SK-N-SH (cell line): ENCODE data around the gene GPATCH1. TPM values are rescaled to one million over a fixed set of nuclear protein-coding genes. Genes with fewer than 3 reads are reported as not detected.

Experiments
- CTCF ChIA-PET: fragments of 300-600, 350-600 bp; formaldehyde crosslinking; extraction: SDS; loops from one replicate; lab custom pipeline; 2021; lab: Yijun Ruan, JAX
- POLR2A ChIA-PET: fragments of 350-600 bp; sonication (Branson Sonifier 250); formaldehyde crosslinking; extraction: SDS; loops from one replicate; lab custom pipeline; 2020; ENCODE audit warnings: antibody characterized with exemption, inconsistent platforms; lab: Yijun Ruan, JAX
- DNase-seq: peaks from one replicate; pipeline ENCODE4 v3.0.0; 2012
- H2AFZ ChIP-seq: fragments of 200-600 bp; sonication (generic); 2 replicates; pipeline ENCODE4 v1.8.1; 2016; ENCODE audit warnings: antibody characterized with exemption, mild to moderate bottlenecking, low read depth
- H3F3A ChIP-seq: fragments of 200-600 bp; sonication (generic); replicated peaks from 2 replicates; pipeline ENCODE3; 2016; ENCODE audit warnings: antibody characterized with exemption, mild to moderate bottlenecking; ENCODE audit not compliant: insufficient read depth
- H3K27ac ChIP-seq, 2 experiments: fragments of 200-500 bp in 1 of 2; fragments of 200-600 bp in 1 of 2; sonication (Bioruptor generic) in 1 of 2; sonication (generic), shearing (Covaris generic) in 1 of 2; 2 replicates each; pipeline versions ENCODE4 v1.5.1 to v1.6.1; 2014 to 2016; ENCODE audit warnings: low read depth in 2 of 2, inconsistent platforms in 1 of 2, low read length in 1 of 2, mild to moderate bottlenecking in 1 of 2, mixed read lengths in 1 of 2
- H3K27me3 ChIP-seq: fragments of 200-600 bp; sonication (generic), shearing (Covaris generic); 2 replicates; pipeline ENCODE4 v1.6.1; 2016; ENCODE audit warnings: mixed run types; ENCODE audit not compliant: insufficient read depth
- H3K36me3 ChIP-seq, 2 experiments: fragments of 200-500 bp in 1 of 2; fragments of 200-600 bp in 1 of 2; sonication (Bioruptor generic) in 1 of 2; sonication (generic) in 1 of 2; replicated peaks in 1 of 2; 2 replicates each; pipeline versions ENCODE3 to v1.5.1; 2014 to 2016; ENCODE audit warnings: low read length in 1 of 2, mild to moderate bottlenecking in 1 of 2; ENCODE audit not compliant: insufficient read depth in 2 of 2, control insufficient read depth in 1 of 2
- H3K4me1 ChIP-seq, 2 experiments: fragments of 200-500 bp in 1 of 2; fragments of 200-600 bp in 1 of 2; sonication (Bioruptor generic) in 1 of 2; sonication (generic), shearing (Covaris generic) in 1 of 2; 2 replicates each; pipeline versions ENCODE4 v1.5.1 to v1.6.1; 2014 to 2016; ENCODE audit warnings: low read depth in 1 of 2, low read length in 1 of 2, mixed run types in 1 of 2; ENCODE audit not compliant: insufficient read depth in 2 of 2, control insufficient read depth in 1 of 2
- H3K4me2 ChIP-seq: fragments of 200-600 bp; sonication (generic), shearing (Covaris generic); 2 replicates; pipeline ENCODE4 v1.6.1; 2017; ENCODE audit warnings: mixed run types
- H3K4me3 ChIP-seq, 2 experiments: fragments of 200-500 bp in 1 of 2; fragments of 200-600 bp in 1 of 2; sonication (Bioruptor generic) in 1 of 2; sonication (generic), shearing (Covaris generic) in 1 of 2; 2 replicates each; pipeline versions ENCODE4 v1.5.1 to v1.8.1; 2014 to 2016; ENCODE audit warnings: low read depth in 2 of 2, inconsistent platforms in 1 of 2, low read length in 1 of 2, mild to moderate bottlenecking in 1 of 2, mixed read lengths in 1 of 2, moderate library complexity in 1 of 2
- H3K79me2 ChIP-seq: fragments of 200-600 bp; sonication (generic); 2 replicates; pipeline ENCODE4 v1.8.1; 2017; ENCODE audit warnings: mild to moderate bottlenecking; ENCODE audit not compliant: insufficient read depth
- H3K9ac ChIP-seq: fragments of 200-600 bp; sonication (generic); 2 replicates; pipeline ENCODE4 v1.6.1; 2017; ENCODE audit warnings: mixed run types
- H3K9me2 ChIP-seq: fragments of 200-600 bp; sonication (generic); 2 replicates; pipeline ENCODE4 v1.6.1; 2017; ENCODE audit warnings: mixed run types
- H3K9me3 ChIP-seq: fragments of 200-600 bp; sonication (generic); 2 replicates; pipeline ENCODE4 v1.6.1; 2017; ENCODE audit warnings: mixed run types, mild to moderate bottlenecking, moderate library complexity
- H4K20me1 ChIP-seq: fragments of 200-600 bp; sonication (generic); 2 replicates; pipeline ENCODE4 v1.6.1; 2017; ENCODE audit warnings: mild to moderate bottlenecking, mixed run types; ENCODE audit not compliant: insufficient read depth
- CHD2 ChIP-seq: fragments of 150-350 bp; IDR thresholded peaks from 2 replicates; pipeline ENCODE4 v1.6.1; 2018; ENCODE audit warnings: low read length; ENCODE audit not compliant: partially characterized antibody
- CTCF ChIP-seq: fragments of 200-600 bp; sonication (generic); IDR thresholded peaks from 2 replicates; pipeline ENCODE4 v1.6.1; 2017; ENCODE audit warnings: antibody characterized with exemption, mild to moderate bottlenecking, moderate library complexity
- EP300 ChIP-seq, 2 experiments: IDR thresholded peaks; 2 replicates each; pipeline versions ENCODE4 v1.4.0 to v1.6.1; 2012; ENCODE audit warnings: borderline replicate concordance in 1 of 2, low read depth in 1 of 2, low read length in 1 of 2
- EZH2phosphoT487 ChIP-seq: fragments of 200-600 bp; sonication (generic); IDR thresholded peaks from 2 replicates; pipeline ENCODE4 v1.6.1; 2017; ENCODE audit warnings: low read depth, mixed run types, mild to moderate bottlenecking, antibody characterized with exemption, moderate library complexity, borderline replicate concordance
- FOSL2 ChIP-seq: IDR thresholded peaks from 2 replicates; pipeline ENCODE4 v1.4.0; 2012; ENCODE audit warnings: low read depth, mild to moderate bottlenecking, moderate library complexity, borderline replicate concordance
- FOXJ3 ChIP-seq: sonication (generic); formaldehyde crosslinking; IDR thresholded peaks from 2 replicates; pipeline ENCODE4 v1.5.1; 2020; ENCODE audit warnings: mild to moderate bottlenecking, missing genetic modification reagents
- GABPA ChIP-seq: IDR thresholded peaks from 2 replicates; pipeline ENCODE4 v1.4.0; 2012; ENCODE audit warnings: low read depth, mild to moderate bottlenecking
- JUND ChIP-seq: IDR thresholded peaks from 2 replicates; pipeline ENCODE4 v1.4.0; 2012
- MAX ChIP-seq: IDR thresholded peaks from 2 replicates; pipeline ENCODE4 v1.4.0; 2012; ENCODE audit warnings: low read depth
- MEF2A ChIP-seq: IDR thresholded peaks from 2 replicates; pipeline ENCODE4 v1.4.0; 2012; ENCODE audit warnings: low read depth, borderline replicate concordance
- NFIC ChIP-seq: IDR thresholded peaks from 2 replicates; pipeline ENCODE4 v1.4.0; 2012; ENCODE audit warnings: borderline replicate concordance
- NRF1 ChIP-seq: IDR thresholded peaks from 2 replicates; pipeline ENCODE4 v1.6.1; 2012; ENCODE audit warnings: low read depth, mild to moderate bottlenecking, low read length
- POLR2AphosphoS5 ChIP-seq: IDR thresholded peaks from 2 replicates; pipeline ENCODE4 v1.6.1; 2012; ENCODE audit warnings: low read depth, low read length
- RAD21 ChIP-seq: IDR thresholded peaks from 2 replicates; pipeline ENCODE4 v1.6.1; 2012; ENCODE audit warnings: mild to moderate bottlenecking, low read length
- SIN3A ChIP-seq: IDR thresholded peaks from 2 replicates; pipeline ENCODE4 v1.6.1; 2012; ENCODE audit warnings: low read depth, mild to moderate bottlenecking, low read length, moderate library complexity, borderline replicate concordance
- SMC3 ChIP-seq: IDR thresholded peaks from 2 replicates; pipeline ENCODE4 v1.6.1; 2012; ENCODE audit warnings: low read depth, low read length, improper control_type of control experiment
- TCF12 ChIP-seq: IDR thresholded peaks from 2 replicates; pipeline ENCODE4 v1.4.0; 2012
- TEAD4 ChIP-seq: IDR thresholded peaks from 2 replicates; pipeline ENCODE4 v1.4.0; 2012; ENCODE audit warnings: mild to moderate bottlenecking, borderline replicate concordance; ENCODE audit not compliant: insufficient read depth
- YY1 ChIP-seq: IDR thresholded peaks from 2 replicates; pipeline ENCODE4 v1.4.0; 2012; ENCODE audit warnings: low read depth, mild to moderate bottlenecking
- WGBS: methylation state at CpG from one replicate; pipeline ENCODE4 v1.1.6; 2017; ENCODE audit warnings: low lambda C conversion rate; 5-methylcytosine and 5-hydroxymethylcytosine counted together
- polyA plus RNA-seq, 3 experiments: library from polyadenylated mRNA; depleted of rRNA; stranded (reverse); fragments of >200 nt; gene quantifications; 2 replicates each; pipeline ENCODE4 v1.2.3, GENCODE V29; 2012
- TF ChIP-seq, protein P1 (sequence below): IDR thresholded peaks from 2 replicates; pipeline ENCODE4 v1.6.1; 2012; ENCODE audit warnings: mild to moderate bottlenecking, low read depth, low read length, moderate library complexity

The GPATCH1 gene
- polyA plus RNA-seq, 1 of the 3 experiments (the other 2 are of a cell fraction): 5.9 TPM

- TF ChIP-seq MAX (0 out of 2 replicates have a peak, but pooled peaks have one; percentile 16), EZH2phosphoT487 (no peak), CHD2 (peak; percentile 48), NFIC (peak; percentile 27; the same call in 1 of the 2 replicates), GABPA (no peak; the same call in 1 of the 2 replicates), RAD21 (no peak), TEAD4 (no peak), TCF12 (peak; percentile 21; the same call in 1 of the 2 replicates), CTCF (no peak), SMC3 (no peak)
- TF ChIP-seq, protein P1, sequence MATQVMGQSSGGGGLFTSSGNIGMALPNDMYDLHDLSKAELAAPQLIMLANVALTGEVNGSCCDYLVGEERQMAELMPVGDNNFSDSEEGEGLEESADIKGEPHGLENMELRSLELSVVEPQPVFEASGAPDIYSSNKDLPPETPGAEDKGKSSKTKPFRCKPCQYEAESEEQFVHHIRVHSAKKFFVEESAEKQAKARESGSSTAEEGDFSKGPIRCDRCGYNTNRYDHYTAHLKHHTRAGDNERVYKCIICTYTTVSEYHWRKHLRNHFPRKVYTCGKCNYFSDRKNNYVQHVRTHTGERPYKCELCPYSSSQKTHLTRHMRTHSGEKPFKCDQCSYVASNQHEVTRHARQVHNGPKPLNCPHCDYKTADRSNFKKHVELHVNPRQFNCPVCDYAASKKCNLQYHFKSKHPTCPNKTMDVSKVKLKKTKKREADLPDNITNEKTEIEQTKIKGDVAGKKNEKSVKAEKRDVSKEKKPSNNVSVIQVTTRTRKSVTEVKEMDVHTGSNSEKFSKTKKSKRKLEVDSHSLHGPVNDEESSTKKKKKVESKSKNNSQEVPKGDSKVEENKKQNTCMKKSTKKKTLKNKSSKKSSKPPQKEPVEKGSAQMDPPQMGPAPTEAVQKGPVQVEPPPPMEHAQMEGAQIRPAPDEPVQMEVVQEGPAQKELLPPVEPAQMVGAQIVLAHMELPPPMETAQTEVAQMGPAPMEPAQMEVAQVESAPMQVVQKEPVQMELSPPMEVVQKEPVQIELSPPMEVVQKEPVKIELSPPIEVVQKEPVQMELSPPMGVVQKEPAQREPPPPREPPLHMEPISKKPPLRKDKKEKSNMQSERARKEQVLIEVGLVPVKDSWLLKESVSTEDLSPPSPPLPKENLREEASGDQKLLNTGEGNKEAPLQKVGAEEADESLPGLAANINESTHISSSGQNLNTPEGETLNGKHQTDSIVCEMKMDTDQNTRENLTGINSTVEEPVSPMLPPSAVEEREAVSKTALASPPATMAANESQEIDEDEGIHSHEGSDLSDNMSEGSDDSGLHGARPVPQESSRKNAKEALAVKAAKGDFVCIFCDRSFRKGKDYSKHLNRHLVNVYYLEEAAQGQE: peak; percentile 70; the same call in 1 of the 2 replicates
Observed at GRCh38 chr19:33080761-33081681, at the start of gene GPATCH1 (continued).

DNA sequence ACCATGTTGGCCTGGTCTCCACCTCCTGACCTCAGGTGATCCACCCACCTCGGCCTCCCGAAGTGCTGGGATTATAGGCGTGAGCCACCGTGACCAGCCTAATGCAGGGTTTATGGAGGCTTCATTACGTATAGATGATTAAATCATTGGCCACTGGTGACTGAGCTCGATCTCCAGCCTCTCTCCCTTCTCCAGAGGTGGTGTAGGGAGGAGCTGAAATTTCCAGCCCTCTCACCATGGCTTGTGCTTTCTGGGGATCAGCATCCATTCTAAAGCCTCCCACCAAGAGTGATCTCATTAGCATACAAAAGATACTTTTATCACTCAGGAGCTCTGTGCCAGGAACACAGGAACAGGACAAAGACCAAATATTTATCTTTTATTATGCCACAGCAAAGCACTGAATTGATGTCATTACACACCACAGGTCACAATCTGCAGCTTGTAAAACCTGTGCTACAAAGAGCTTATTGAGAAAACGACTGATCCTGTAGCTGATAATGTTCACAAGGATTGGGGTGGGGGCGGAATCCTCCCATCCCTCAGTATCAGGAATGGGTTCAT, 48.7 kb upstream of the GPATCH1 start:
- no peaks in the 10 kb centered on the region for H3K9me3 ChIP-seq
- H3K4me3 ChIP-seq: no peak overlapping the region
- POLR2A ChIA-PET: no interaction called here
- H3K27me3 ChIP-seq: no peaks in the 10 kb centered on the region
- H3K9me2 ChIP-seq: no peaks in the 10 kb centered on the region
- no peak for DNase-seq
- H3K79me2 ChIP-seq: peaks cover under 1% of the 10 kb centered on the region; the same call in 1 of the 2 replicates
- H3K36me3 ChIP-seq: no peaks in the 10 kb centered on the region
- no peak overlapping the region for H3K4me2 ChIP-seq
- no peak overlapping the region for H3K9ac ChIP-seq
- CTCF ChIA-PET: interaction anchor here (1.4 kb wide), 1 partner anchor 56 kb away, joined by 3 read pairs; no protein-coding TSS in a partner anchor
- H3K27ac ChIP-seq: no peak overlapping the region
- H2AFZ ChIP-seq: no peak overlapping the region
- 85% methylated on average over 8 of the region's 8 CpGs for WGBS
- no peaks in the 10 kb centered on the region for H4K20me1 ChIP-seq
- no peaks in the 10 kb centered on the region for H3F3A ChIP-seq
- H3K4me1 ChIP-seq: no peaks in the 10 kb centered on the region
- no peak for TF ChIP-seq EP300 (IDR thresholded peaks at IDR 0.05; ENCODE audit: borderline replicate concordance in 1 of 2, low read depth in 1 of 2, low read length in 1 of 2)
- TF ChIP-seq NFIC: no peak
- no peak for TF ChIP-seq MEF2A
- TF ChIP-seq NRF1: no peak
- no peak for TF ChIP-seq JUND
- TF ChIP-seq CTCF: no peak
- TF ChIP-seq YY1: no peak
- TF ChIP-seq FOSL2: no peak
- TF ChIP-seq POLR2AphosphoS5: no peak
- TF ChIP-seq TCF12: no peak
- no peak for TF ChIP-seq SMC3
- TF ChIP-seq SIN3A: no peak
- no peak for TF ChIP-seq MAX
- no peak for TF ChIP-seq FOXJ3 (CRISPR knock-in tag)
